ENCODE results near the gene DMRT3. TPM values are rescaled to one million over a fixed set of nuclear protein-coding genes. Genes with fewer than 3 reads are reported as not detected.

The DMRT3 gene
- total RNA-seq, 2 experiments from 2014 or later: not detected

GRCh38 chr9:1039589-1039988, 63.1 kb downstream of the DMRT3 start:
- peaks cover 51% of the 10 kb centered on the region for H3K27me3 Mint-ChIP-seq
- POLR2A ChIA-PET: no interaction called here

More at GRCh38 chr9:1039589-1039988, 63.1 kb downstream of the DMRT3 start:
- TF ChIP-seq CTCF (IDR thresholded peaks at IDR 0.05): no peak
- Mint-ChIP-seq H3K4me1 (ENCODE audit: low read depth) (peaks cover 5% of the 10 kb centered on the region), H3K36me3 (ENCODE audit: low read depth) (no peaks in the 10 kb centered on the region), H3K27ac (no peak overlapping the region), H3K4me3 (no peak overlapping the region), H3K9me3 (no peaks in the 10 kb centered on the region)
- ATAC-seq (no peak), DNase-seq (no peak)
- CTCF ChIA-PET: interaction anchor here (0.9 kb wide), 1 partner anchor 30 kb away, joined by 3 read pairs; no protein-coding TSS in a partner anchor
- intact Hi-C loops (cut with micrococcal nuclease): no loop called here

Other genes starting within 250 kb of the DMRT3 start
- gene DMRT1, start 135.0 kb upstream of the DMRT3 start, total RNA-seq: not detected
- gene DMRT2, start 73.7 kb downstream of the DMRT3 start, total RNA-seq: not detected